GM19467 (cell line): ENCODE measurements around the gene FAM227A.
"Not testable (repeated sequence)": the region's sequence is repeated elsewhere in the genome, so short reads cannot be mapped to it uniquely, and the experiment has no call there.

ENCODE experiments used
- ATAC-seq: cut with Tn5 transposase; IDR thresholded peaks from one replicate; pipeline ENCODE4 v1.9.1; 2021; ENCODE audit warnings: mild to moderate bottlenecking, moderate library complexity; ENCODE audit not compliant: unreplicated experiment

Gene FAM227A

GRCh38 chr22:38612217-38613006 lies 43.8 kb downstream of the FAM227A start:
- ATAC-seq = no peak

DNA sequence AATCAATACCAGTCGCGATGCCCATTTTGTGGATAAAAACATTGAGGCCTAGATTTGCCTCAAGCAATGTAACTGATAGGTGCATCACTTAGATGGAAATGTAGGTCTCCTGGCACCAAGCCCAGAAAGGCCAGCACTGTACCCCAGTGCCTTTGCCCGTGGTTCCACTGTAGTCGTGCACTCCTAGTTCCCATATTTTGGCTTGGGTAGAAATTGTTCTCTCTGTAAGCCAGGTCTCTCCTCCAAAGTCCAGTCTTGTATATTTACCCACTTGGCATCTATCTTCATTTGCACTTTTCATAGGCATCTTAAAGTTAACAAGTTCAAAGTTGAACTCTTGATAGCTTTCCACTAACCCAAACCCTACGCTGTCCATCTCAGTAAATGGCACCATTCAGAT lies 44.6 kb downstream of the FAM227A start:
- no peak for ATAC-seq

DNA sequence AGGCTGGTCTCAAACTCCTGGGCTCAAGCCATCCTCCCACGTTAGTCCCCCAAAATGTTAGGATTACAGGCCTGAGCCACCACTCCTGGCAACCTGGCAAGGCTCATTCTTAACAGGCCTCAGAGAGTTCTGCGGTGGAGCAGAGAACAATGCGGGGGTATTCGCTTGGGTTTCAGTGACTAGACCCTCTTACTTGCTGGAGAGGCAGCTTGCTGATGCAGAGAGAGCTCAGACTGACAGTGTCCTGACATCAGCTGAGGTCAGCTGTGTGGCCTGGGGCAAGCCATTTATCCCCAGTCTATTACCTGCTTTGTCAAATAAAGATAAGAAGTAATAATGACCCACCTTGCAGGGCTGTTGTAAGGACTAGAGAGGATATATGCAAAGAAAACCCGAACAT lies 46.0 kb downstream of the FAM227A start:
- ATAC-seq = no peak

GRCh38 chr22:38608992-38609750 lies 47.0 kb downstream of the FAM227A start:
- ATAC-seq = no peak

DNA sequence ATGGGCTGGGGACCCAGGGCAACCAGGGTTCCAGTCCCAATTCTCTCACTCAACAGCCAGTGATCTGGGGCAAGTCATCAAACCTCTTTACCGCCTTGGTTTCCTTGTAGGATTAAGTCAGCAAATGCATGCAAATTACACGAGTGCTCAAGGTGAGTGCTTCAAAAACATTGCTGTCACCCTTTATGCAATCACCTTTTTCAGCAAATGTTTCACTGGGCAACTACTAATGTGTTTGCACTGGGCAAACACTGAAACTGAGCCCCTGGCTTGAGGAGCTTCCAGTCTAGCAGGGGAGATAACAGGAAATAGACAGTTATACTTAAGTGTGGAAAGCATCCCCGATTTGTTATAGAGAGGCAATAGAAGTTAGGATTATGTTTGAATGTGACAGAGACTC lies 48.5 kb downstream of the FAM227A start:
- no peak for ATAC-seq

DNA sequence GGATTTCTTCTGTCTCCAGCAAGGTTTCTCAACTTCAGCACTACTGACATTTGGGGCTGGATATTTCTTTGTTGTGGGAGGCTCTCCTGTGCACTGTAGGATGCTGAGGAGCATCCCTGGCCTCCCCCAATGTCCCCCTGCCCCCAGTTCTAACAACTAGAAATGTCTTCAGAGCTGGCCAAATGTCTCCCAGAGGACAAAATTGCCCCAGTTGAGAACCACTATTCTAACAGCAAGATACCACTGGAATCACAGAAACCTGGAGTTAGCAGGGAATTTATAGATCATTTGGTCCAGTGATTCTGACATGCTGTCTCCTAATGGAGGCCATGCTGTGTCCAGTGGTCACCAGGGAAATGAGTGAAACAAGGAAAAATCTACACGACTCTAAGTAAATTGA lies 54.0 kb downstream of the FAM227A start:
- ATAC-seq = no peak

DNA sequence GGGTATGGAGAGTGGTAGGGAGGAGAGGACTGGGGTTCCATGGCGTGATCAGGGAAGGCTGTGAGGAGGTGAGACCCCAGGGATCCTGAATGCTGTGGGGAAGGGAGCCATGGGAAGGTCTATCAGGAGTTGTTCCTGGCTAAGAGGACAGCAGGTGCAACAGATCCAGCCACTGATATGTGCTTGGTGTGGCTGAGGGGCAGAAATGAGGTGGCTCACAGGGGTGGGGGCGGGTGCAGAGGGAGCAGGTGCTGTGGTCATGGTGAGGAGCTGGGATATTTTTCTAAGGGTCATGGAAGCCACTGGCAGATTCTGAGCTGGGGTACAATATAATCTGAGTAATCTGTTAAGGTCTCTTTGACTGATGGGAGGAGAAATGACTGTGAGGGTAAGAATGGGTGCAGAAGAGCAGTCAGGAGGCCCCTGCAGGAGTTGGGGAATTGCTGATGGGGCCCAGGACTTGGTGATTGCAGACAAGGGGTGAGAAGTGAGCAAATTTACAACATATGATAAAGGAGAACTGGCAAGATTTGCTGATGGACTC lies 54.9 kb downstream of the FAM227A start:
- no peak for ATAC-seq

DNA sequence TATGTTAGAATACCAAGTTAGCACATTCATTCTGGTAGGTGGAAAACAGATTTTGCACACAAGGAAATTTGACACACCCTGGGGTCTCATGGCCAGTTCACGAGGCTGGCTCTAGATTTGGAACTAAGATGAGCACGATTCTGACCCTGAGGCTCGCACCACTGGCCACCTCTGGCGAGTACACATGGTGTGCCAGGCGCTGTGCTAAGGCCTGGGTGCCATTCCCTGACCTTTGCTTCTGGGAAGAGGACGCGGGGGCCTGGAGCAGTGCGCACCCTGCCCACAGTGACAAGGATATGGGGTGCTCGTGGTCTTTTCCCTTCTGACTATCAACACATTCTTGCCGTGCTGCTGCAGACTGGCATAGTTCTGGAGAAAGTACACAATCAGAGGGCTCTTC lies 56.7 kb downstream of the FAM227A start:
- ATAC-seq = no peak

GRCh38 chr22:38582923-38583322 lies 73.3 kb downstream of the FAM227A start:
- ATAC-seq = not testable (repeated sequence)

DNA sequence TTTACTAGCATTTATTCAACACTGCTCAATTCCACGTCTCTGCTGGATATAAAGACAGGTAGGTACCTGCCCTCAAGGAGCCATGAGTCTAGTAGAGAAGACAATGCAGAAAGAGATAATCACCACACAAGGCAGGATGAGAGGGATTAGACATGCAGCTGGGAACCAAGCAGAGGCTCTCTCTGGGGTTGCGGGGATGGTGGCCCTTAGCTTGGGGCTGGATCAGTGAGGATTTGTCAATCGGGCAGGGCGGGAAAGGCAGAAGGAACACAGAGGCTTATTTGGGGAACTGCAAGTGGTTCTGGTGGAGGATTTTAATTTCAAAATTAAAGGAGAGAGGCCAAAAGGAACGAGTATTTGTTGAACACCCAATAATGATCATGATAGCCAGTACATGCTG lies 77.7 kb downstream of the FAM227A start:
- ATAC-seq = no peak

- ATAC-seq = no peak
Observed at GRCh38 chr22:38572065-38572464, 84.1 kb downstream of the FAM227A start.

DNA sequence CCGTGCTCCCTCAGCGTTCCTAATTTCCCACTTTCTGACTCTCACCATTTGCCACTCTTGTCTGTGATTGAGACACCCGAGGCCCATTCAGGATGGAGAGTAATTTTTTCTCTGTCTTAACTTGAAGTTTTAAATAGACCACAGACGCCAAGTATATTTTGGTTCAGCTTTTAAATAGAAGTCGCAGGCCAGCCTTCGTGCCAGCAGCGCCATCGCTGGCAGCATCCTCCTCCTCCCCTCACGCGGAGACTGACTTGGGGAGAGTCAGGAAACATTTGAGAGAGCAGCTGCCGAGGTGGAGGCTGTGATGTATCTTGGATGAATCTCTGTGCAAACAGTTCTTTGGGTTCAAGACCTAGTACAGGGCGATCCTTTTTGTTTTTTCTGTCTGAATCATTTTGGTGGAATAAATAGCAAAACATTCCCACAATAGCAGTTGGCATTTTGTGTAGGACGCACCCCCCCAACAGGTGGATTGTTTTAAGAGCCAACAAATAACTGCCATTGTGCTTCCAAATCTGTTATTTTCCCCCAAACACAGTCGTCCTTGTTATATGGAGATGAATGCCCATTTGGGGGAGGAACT lies 85.3 kb downstream of the FAM227A start:
- ATAC-seq = peak; percentile 6

DNA sequence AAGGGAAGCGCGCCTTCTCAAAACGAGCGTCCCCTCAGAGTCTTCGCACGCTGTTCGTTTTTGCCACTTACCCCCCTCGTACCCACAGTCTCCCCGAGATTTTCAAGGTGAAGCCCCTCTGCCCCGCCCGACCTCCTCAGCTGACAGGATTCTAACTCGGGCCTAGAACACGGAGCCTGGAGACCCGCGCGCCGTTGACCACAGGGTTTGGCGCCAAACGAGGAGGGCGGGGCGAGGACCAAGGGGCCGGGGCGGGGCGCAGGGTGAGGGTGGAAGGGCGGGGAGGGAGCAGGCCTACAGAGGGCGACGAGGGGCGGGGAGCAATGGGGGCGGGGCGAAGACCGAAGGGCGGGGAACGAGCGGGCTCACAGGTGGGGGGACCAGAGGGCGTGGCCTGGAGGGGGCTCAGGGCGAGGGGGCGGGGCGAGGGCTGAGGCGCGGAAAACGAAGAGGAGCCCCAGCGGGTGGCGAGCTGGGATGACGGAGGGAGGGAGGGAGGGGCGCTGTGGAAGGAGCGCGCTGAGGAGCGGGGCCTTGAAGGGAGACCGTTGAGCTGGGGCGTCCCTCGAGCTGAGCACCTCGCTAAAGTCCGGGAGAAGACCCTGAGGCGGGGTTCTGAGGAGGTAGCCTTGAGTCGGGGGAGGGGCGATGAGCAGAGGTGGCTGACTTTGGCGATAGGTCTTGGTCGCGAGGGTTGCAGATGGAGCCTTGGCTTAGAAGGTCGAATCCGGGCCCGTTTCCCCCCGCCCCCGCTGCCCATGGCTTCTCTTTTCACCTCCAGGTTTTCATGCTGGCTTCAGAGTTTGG lies 86.0 kb downstream of the FAM227A start, which contains the start of gene DMC1:
TSS of gene DMC1 (minus strand) at position 212 of the 807 bp plus-strand sequence. CDS start 1,927 bp downstream, outside the sequence.
- peak; percentile 47 for ATAC-seq

- ATAC-seq = peak; percentile 9
Observed at GRCh38 chr22:38569181-38569971, 86.8 kb downstream of the FAM227A start.

DNA sequence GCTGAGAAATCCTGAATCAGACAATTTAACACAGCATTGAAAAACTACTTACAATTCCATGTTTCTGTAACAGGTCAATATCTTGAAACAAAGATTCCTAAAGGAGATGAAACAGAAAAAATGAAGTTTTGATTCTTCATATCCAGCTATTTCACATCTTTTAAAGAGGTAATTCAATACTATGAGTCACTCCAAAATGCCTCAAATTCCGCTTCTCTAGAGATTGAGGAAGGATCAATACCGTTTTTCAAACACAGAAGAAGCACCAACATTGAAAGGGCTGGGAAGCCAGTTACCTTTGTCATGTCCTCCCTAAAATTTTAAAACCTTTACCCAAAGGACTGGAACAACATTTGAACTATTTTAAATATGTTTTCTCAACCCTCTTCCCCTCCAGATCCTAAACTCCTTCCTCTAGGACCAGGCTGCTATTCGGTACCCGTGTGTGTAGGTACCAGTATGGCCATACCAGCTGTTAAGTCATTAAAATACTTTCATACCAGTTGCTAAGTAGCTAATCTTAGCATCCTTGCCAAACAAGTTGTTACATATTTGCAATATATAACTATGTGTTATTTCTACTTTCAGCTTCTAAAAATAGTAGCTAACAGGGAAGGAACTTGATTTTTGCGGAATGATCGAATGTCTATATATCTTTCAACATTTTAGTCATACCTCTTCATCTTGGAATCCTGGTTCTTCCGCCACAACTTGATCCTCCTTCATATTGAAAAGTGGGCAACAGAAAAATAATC lies 88.5 kb downstream of the FAM227A start:
- ATAC-seq = no peak

DNA sequence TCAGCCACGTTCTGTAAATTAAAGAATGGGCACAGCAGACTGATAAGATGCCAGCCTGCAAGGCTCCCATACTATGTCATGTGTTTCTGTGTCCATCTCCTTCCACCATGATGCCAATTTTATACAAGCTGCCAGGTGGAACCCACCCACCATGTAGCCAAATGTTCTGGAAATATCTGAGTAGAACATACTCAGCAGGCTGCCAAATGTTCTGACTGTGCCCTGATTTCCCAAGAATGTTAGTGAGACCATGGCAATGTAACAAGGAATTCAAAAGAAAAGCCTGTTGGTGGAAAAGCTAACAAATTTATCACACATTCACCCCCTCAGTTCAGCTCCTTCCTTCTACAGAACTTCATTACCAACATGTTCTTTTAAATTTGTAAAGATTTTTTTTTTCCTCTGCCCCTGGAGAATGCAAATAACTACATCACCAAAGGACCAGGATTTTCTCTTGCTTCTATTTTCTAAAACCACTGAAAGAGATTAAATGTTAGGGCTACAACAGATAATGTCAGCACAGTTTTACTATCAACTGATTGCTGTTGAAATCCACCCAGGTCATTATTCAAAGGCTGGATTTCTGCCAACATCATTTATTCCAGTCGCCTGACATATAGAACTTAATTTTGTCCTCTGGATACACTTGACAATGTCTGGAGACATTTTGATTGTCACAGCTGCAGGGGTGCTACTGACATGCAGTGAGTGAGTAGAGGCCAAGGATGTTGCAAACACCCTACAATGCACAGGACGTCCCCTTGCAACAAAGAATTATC lies 89.3 kb downstream of the FAM227A start:
- ATAC-seq = no peak

- ATAC-seq = no peak
Observed at GRCh38 chr22:38565441-38565840, 90.8 kb downstream of the FAM227A start.

DNA sequence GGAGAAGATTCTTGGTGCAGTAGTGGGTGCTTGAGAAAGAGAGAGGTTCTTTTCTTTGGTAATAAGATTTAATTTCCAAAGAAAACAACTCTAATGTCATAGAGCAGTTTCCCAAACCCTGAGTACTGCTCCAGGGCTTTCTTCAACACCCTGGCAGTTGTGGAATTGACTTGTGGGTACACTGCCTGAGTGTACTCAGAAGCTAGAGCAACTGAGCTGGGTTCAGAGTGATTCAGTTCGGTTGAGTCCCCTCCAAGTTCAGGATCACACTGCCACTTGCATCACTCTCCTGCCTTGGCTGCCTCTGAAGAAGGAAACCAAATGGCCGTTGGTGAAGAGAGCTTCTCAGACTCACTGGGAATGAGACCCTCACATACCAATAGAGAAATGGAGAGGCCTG lies 91.5 kb downstream of the FAM227A start:
- ATAC-seq = no peak
